Adipocyte (in vitro differentiated cells): ENCODE data around the gene RILPL1.
A peak's percentile ranks its signal among the peaks of the same experiment; 100 is the strongest.
"Not testable (repeated sequence)": the region's sequence is repeated elsewhere in the genome, so short reads cannot be mapped to it uniquely, and the experiment has no call there.

Experiments used
- DNase-seq: peaks from one replicate; pipeline ENCODE4 v3.0.0-alpha.2; 2015; ENCODE audit warnings: low read depth
- H3K27me3 ChIP-seq: replicated peaks from 2 replicates; pipeline ENCODE4 v1.7.0; 2013; ENCODE audit warnings: mild to moderate bottlenecking, low read length, moderate library complexity; ENCODE audit not compliant: control insufficient read depth, insufficient read depth
- H3K36me3 ChIP-seq: 2 replicates; pipeline ENCODE4 v1.7.0; 2013; ENCODE audit warnings: low read length, mild to moderate bottlenecking, moderate library complexity; ENCODE audit not compliant: control insufficient read depth, insufficient read depth, severe bottlenecking
- H3K4me1 ChIP-seq: 2 replicates; pipeline ENCODE4 v1.7.0; 2013; ENCODE audit warnings: mild to moderate bottlenecking, low read length, moderate library complexity; ENCODE audit not compliant: control insufficient read depth, insufficient read depth
- H3K4me3 ChIP-seq: 2 replicates; pipeline ENCODE4 v1.7.0; 2013; ENCODE audit warnings: mild to moderate bottlenecking, low read length, moderate library complexity
- H3K9ac ChIP-seq: 2 replicates; pipeline ENCODE4 v1.7.0; 2013; ENCODE audit warnings: mild to moderate bottlenecking, low read length, moderate library complexity
- H3K9me3 ChIP-seq: 2 replicates; pipeline ENCODE4 v1.7.0; 2013; ENCODE audit warnings: mild to moderate bottlenecking, low read length, moderate library complexity; ENCODE audit not compliant: control insufficient read depth

RILPL1 gene

GRCh38 chr12:123529686-123530085 is 3.8 kb downstream of the RILPL1 start:
- Histone ChIP-seq H3K4me1 (peaks cover 22% of the 10 kb centered on the region), H3K9ac (no peak overlapping the region), H3K36me3 (peaks cover 5% of the 10 kb centered on the region), H3K27me3 (no peaks in the 10 kb centered on the region), H3K4me3 (no peak overlapping the region), H3K9me3 (no peaks in the 10 kb centered on the region)
- DNase-seq, result no peak

- Histone ChIP-seq H3K9me3 (no peaks in the 10 kb centered on the region), H3K4me1 (peaks cover 22% of the 10 kb centered on the region), H3K9ac (no peak overlapping the region), H3K27me3 (no peaks in the 10 kb centered on the region), H3K4me3 (no peak overlapping the region), H3K36me3 (peaks cover 5% of the 10 kb centered on the region)
- DNase-seq, result no peak
Measured at GRCh38 chr12:123528858-123529257, 4.7 kb downstream of the RILPL1 start.

GRCh38 chr12:123526542-123527080 is 6.9 kb downstream of the RILPL1 start:
- no peak overlapping the region for H3K4me3 ChIP-seq
- no peaks in the 10 kb centered on the region for H3K9me3 ChIP-seq
- H3K36me3 ChIP-seq, result peaks cover 23% of the 10 kb centered on the region
- DNase-seq, result no peak
- no peak overlapping the region for H3K9ac ChIP-seq
- no peaks in the 10 kb centered on the region for H3K27me3 ChIP-seq
- H3K4me1 ChIP-seq, result peaks cover 8% of the 10 kb centered on the region

GRCh38 chr12:123524378-123524777 is 9.1 kb downstream of the RILPL1 start:
- Histone ChIP-seq H3K36me3 (peaks cover 36% of the 10 kb centered on the region), H3K9me3 (no peaks in the 10 kb centered on the region), H3K4me3 (no peak overlapping the region), H3K27me3 (no peaks in the 10 kb centered on the region), H3K4me1 (no peaks in the 10 kb centered on the region), H3K9ac (no peak overlapping the region)
- DNase-seq, result no peak

GRCh38 chr12:123523518-123523917 is 10.0 kb downstream of the RILPL1 start:
- DNase-seq, result no peak
- peaks cover 37% of the 10 kb centered on the region for H3K36me3 ChIP-seq
- no peaks in the 10 kb centered on the region for H3K9me3 ChIP-seq
- no peak overlapping the region for H3K4me3 ChIP-seq
- peaks cover 4% of the 10 kb centered on the region for H3K4me1 ChIP-seq
- H3K27me3 ChIP-seq, result no peaks in the 10 kb centered on the region
- no peak overlapping the region for H3K9ac ChIP-seq

- H3K4me1 ChIP-seq, result peaks cover 4% of the 10 kb centered on the region
- H3K36me3 ChIP-seq, result peaks cover 48% of the 10 kb centered on the region
- no peaks in the 10 kb centered on the region for H3K9me3 ChIP-seq
- H3K9ac ChIP-seq, result no peak overlapping the region
- no peak overlapping the region for H3K4me3 ChIP-seq
- H3K27me3 ChIP-seq, result no peaks in the 10 kb centered on the region
- no peak for DNase-seq
Measured at GRCh38 chr12:123522164-123522563, 11.4 kb downstream of the RILPL1 start.

- no peaks in the 10 kb centered on the region for H3K27me3 ChIP-seq
- H3K9me3 ChIP-seq, result no peaks in the 10 kb centered on the region
- H3K36me3 ChIP-seq, result peaks cover 60% of the 10 kb centered on the region
- H3K9ac ChIP-seq, result no peak overlapping the region
- H3K4me1 ChIP-seq, result peaks cover 8% of the 10 kb centered on the region
- DNase-seq, result no peak
- no peak overlapping the region for H3K4me3 ChIP-seq
Measured at GRCh38 chr12:123520567-123521474, 12.7 kb downstream of the RILPL1 start.

- H3K27me3 ChIP-seq, result no peaks in the 10 kb centered on the region
- no peak overlapping the region for H3K4me3 ChIP-seq
- H3K36me3 ChIP-seq, result peaks cover 60% of the 10 kb centered on the region
- H3K4me1 ChIP-seq, result peaks cover 8% of the 10 kb centered on the region
- DNase-seq, result peak; percentile 24
- H3K9ac ChIP-seq, result no peak overlapping the region
- no peaks in the 10 kb centered on the region for H3K9me3 ChIP-seq
Measured at GRCh38 chr12:123519141-123520001, 14.1 kb downstream of the RILPL1 start.

GRCh38 chr12:123516216-123516780 is 17.2 kb downstream of the RILPL1 start:
- no peaks in the 10 kb centered on the region for H3K9me3 ChIP-seq
- no peak overlapping the region for H3K9ac ChIP-seq
- no peak overlapping the region for H3K4me3 ChIP-seq
- H3K36me3 ChIP-seq, result peaks cover 60% of the 10 kb centered on the region
- no peaks in the 10 kb centered on the region for H3K27me3 ChIP-seq
- DNase-seq, result peak; percentile 70
- peaks cover 8% of the 10 kb centered on the region for H3K4me1 ChIP-seq

- not testable (repeated sequence) for H3K9me3 ChIP-seq, H3K9ac ChIP-seq, H3K4me3 ChIP-seq, DNase-seq, H3K4me1 ChIP-seq, H3K27me3 ChIP-seq
- H3K36me3 ChIP-seq, result peaks cover 51% of the 10 kb centered on the region
Measured at GRCh38 chr12:123514582-123515221, 18.8 kb downstream of the RILPL1 start.
